AG10803 (cell line): ENCODE measurements around the gene LRRN2.
"Not testable (repeated sequence)": the region's sequence is repeated elsewhere in the genome, so short reads cannot be mapped to it uniquely, and the experiment has no call there.

Experiments used
- DNase-seq: peaks from one replicate; pipeline ENCODE4 v3.0.0; 2010; ENCODE audit warnings: low read depth
- H3K4me3 ChIP-seq: 2 replicates; pipeline ENCODE4 v1.5.1; 2011; ENCODE audit warnings: mild to moderate bottlenecking, low read length, control low read depth
- CTCF ChIP-seq: conservative IDR thresholded peaks from 2 replicates; pipeline ENCODE4 v1.5.1; 2011; ENCODE audit warnings: mild to moderate bottlenecking, low read length, control low read depth, inconsistent platforms

The LRRN2 gene

DNA sequence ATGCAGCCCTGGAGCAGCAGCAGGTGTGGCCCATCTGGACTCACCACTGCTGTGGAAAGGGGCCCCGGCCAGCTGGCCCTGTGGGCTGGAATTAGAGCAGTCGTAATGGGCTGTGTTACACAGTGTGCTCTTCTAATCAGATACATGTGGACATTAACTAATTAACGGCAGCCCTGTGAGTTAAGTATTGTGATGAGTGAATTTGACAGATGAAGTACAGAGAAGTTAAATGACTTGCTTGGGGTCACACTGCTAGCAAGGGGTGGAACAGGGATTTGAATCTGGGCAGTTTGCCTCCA is 110.7 kb downstream of the LRRN2 start:
- H3K4me3 ChIP-seq: no peak overlapping the region
- peak; percentile 42 for DNase-seq
- TF ChIP-seq CTCF: no peak

- TF ChIP-seq CTCF: 0 out of 2 replicates have a peak, but pooled peaks have one; percentile 1
- peak; percentile 33 for DNase-seq
- no peak overlapping the region for H3K4me3 ChIP-seq
Observed at GRCh38 chr1:204574016-204574864, 111.3 kb downstream of the LRRN2 start.

GRCh38 chr1:204572923-204573922 is 112.3 kb downstream of the LRRN2 start:
- no peak for TF ChIP-seq CTCF
- H3K4me3 ChIP-seq: no peak overlapping the region
- DNase-seq: peak; percentile 19

- TF ChIP-seq CTCF: no peak
- DNase-seq: no peak
Observed at GRCh38 chr1:204571631-204572030, 113.9 kb downstream of the LRRN2 start.

GRCh38 chr1:204571128-204571527 is 114.4 kb downstream of the LRRN2 start:
- H3K4me3 ChIP-seq: no peak overlapping the region
- DNase-seq: no peak
- no peak for TF ChIP-seq CTCF

More at GRCh38 chr1:204571631-204572030, 113.9 kb downstream of the LRRN2 start:
- H3K4me3 ChIP-seq: no peak overlapping the region

GRCh38 chr1:204570021-204570420 is 115.5 kb downstream of the LRRN2 start:
- not testable (repeated sequence) for DNase-seq, H3K4me3 ChIP-seq

DNA sequence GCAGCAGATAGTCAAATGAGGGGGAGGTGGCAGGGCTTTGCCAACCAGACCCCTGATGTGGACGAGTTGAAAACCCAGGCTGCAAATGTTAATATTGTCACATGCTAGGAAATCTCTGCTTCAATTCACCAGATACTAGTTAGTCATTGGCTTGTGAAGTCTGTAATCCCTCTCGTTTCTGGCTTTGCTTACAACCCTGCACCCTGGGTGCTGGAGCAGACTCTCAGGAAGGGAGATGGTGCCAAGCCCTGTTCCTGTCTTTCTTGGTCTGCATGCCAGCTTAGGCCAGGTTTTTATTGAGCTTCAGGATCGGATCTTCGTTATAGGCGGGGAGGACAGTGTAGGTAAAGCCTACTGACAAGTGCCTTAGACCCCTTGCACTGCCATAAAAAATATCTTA is 116.1 kb downstream of the LRRN2 start:
- H3K4me3 ChIP-seq: no peak overlapping the region
- DNase-seq: no peak
- TF ChIP-seq CTCF: no peak
